PC-3 (cell line): ENCODE measurements around the gene NGF.

Experiments
- CTCF ChIP-seq: fragments of 300-600 bp; sonication (generic); conservative IDR thresholded peaks from 2 replicates; pipeline ENCODE4 v1.5.1; 2017; ENCODE audit warnings: antibody characterized with exemption, low read depth, mild to moderate bottlenecking, low read length
- EZH2 ChIP-seq: fragments of 300-600 bp; sonication (generic); IDR thresholded peaks from one replicate; pipeline ENCODE4 v1.6.1; 2017; ENCODE audit warnings: antibody characterized with exemption, mild to moderate bottlenecking, low read length; ENCODE audit not compliant: unreplicated experiment
- EZH2phosphoT487 ChIP-seq: fragments of 300-600 bp; sonication (generic); IDR thresholded peaks from 2 replicates; pipeline ENCODE4 v1.6.1; 2018; ENCODE audit warnings: mild to moderate bottlenecking, antibody characterized with exemption, low read length, borderline replicate concordance

GRCh38 chr1:115289940-115290339 is 48.1 kb downstream of the NGF start:
- TF ChIP-seq EZH2 (no peak), EZH2phosphoT487 (no peak), CTCF (no peak)
